GM12892 (cell line): ENCODE measurements around the gene MGAT3.

Source experiments
- POLR2A ChIP-seq: IDR thresholded peaks from 2 replicates; pipeline ENCODE4 v1.6.1; 2011; ENCODE audit warnings: low read depth, low read length, control low read depth
- POLR2AphosphoS5 ChIP-seq: IDR thresholded peaks from 2 replicates; pipeline ENCODE4 v1.6.1; 2011; ENCODE audit warnings: low read depth, low read length, control low read depth
- TAF1 ChIP-seq: IDR thresholded peaks from 2 replicates; pipeline ENCODE4 v1.6.1; 2011; ENCODE audit warnings: low read depth, mild to moderate bottlenecking, control low read depth, low read length, borderline replicate concordance

GRCh38 chr22:39518144-39518786, 61.5 kb downstream of the MGAT3 start:
- TF ChIP-seq TAF1 = no peak
- no peak for TF ChIP-seq POLR2AphosphoS5
- no peak for TF ChIP-seq POLR2A
